Esophagus squamous epithelium (tissue), 4 donors: Measurements from ENCODE around the gene RGS7.

Experiments
- POLR2A ChIP-seq, 4 donors: fragments of 450-650 bp; IDR thresholded peaks; one replicate each; pipeline ENCODE4 v1.6.1; 2017; ENCODE audit warnings: antibody characterized with exemption in 4 of 4, mild to moderate bottlenecking in 4 of 4, moderate library complexity in 3 of 4
- TF ChIP-seq, protein P1 (sequence below), 6 experiments: fragments of 450-650 bp in 4 of 6; fragments of 200-600 bp in 2 of 6; sonication (generic) in 2 of 6; IDR thresholded peaks; one replicate each; pipeline ENCODE4 v1.5.1; 2016 to 2019; ENCODE audit warnings: antibody characterized with exemption in 6 of 6, mild to moderate bottlenecking in 4 of 6, moderate library complexity in 4 of 6

DNA sequence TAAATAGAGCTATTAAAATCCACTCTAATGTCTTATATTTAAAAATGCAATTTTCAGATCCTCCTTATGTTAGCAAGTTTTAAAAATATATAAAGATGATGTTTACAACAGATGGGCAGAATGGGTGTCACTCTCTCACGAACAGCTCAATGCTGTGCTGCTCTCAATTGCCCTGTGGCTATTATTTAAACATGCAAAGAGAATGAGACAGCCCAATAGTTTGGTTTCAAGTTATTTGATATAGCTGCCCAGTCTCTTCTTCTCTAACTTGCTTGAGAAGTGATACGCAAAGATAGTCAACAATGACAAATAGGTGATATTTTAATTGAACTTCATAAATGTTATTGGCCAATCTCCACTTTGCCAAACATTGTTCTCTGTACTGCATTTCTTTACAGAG is 545.7 kb downstream of the RGS7 start:
- TF ChIP-seq, protein P1, sequence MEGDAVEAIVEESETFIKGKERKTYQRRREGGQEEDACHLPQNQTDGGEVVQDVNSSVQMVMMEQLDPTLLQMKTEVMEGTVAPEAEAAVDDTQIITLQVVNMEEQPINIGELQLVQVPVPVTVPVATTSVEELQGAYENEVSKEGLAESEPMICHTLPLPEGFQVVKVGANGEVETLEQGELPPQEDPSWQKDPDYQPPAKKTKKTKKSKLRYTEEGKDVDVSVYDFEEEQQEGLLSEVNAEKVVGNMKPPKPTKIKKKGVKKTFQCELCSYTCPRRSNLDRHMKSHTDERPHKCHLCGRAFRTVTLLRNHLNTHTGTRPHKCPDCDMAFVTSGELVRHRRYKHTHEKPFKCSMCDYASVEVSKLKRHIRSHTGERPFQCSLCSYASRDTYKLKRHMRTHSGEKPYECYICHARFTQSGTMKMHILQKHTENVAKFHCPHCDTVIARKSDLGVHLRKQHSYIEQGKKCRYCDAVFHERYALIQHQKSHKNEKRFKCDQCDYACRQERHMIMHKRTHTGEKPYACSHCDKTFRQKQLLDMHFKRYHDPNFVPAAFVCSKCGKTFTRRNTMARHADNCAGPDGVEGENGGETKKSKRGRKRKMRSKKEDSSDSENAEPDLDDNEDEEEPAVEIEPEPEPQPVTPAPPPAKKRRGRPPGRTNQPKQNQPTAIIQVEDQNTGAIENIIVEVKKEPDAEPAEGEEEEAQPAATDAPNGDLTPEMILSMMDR (IDR thresholded peaks at IDR 0.05): no peak
- TF ChIP-seq POLR2A (IDR thresholded peaks at IDR 0.05): no peak
